ENCODE data around the gene CTSO.

GRCh38 chr4:155891058-155891457 is 62.6 kb downstream of the CTSO start:
- TF ChIP-seq, protein P1, sequence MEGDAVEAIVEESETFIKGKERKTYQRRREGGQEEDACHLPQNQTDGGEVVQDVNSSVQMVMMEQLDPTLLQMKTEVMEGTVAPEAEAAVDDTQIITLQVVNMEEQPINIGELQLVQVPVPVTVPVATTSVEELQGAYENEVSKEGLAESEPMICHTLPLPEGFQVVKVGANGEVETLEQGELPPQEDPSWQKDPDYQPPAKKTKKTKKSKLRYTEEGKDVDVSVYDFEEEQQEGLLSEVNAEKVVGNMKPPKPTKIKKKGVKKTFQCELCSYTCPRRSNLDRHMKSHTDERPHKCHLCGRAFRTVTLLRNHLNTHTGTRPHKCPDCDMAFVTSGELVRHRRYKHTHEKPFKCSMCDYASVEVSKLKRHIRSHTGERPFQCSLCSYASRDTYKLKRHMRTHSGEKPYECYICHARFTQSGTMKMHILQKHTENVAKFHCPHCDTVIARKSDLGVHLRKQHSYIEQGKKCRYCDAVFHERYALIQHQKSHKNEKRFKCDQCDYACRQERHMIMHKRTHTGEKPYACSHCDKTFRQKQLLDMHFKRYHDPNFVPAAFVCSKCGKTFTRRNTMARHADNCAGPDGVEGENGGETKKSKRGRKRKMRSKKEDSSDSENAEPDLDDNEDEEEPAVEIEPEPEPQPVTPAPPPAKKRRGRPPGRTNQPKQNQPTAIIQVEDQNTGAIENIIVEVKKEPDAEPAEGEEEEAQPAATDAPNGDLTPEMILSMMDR (conservative IDR thresholded peaks at IDR 0.05; ENCODE audit: low read depth, low read length): no peak
- no peak for TF ChIP-seq EZH2 (IDR thresholded peaks at IDR 0.05; ENCODE audit: low read length, unreplicated experiment)

Data from PC-3 (cell line).